C4-2B (cell line): ENCODE measurements around the gene ACMSD.
A peak's percentile ranks its signal among the peaks of the same experiment; 100 is the strongest.
"Not testable (repeated sequence)": the region's sequence is repeated elsewhere in the genome, so short reads cannot be mapped to it uniquely, and the experiment has no call there.

Experiments
- H3K27ac ChIP-seq: fragments of 450-650 bp; 2 replicates; pipeline ENCODE4 v1.5.1; 2017
- ZFX ChIP-seq: fragments of 450-650 bp; IDR thresholded peaks from 2 replicates; pipeline ENCODE4 v1.6.1; 2017
- TF ChIP-seq, protein P1 (sequence below): fragments of 450-650 bp; conservative IDR thresholded peaks from 2 replicates; pipeline ENCODE4 v1.5.1; 2017; ENCODE audit warnings: mild to moderate bottlenecking

The ACMSD gene

DNA sequence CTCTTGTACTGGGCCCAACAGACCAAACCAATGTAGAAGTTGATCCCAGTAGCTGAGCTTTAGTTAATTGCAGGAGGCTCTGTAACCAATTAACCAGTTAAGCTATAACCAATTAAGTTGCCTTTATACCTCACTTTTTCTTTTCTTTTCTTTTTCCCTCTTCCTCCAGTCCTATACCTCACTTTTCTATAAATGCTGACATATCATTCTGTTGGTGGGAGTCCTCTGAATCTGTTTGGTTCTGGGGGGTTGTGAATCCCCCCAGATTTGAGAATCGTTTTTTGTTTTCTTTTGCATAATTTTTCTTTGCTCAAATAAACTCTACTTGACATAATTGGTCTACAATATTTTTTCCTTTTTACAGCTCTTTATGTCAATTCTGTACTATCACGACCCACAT lies 38.1 kb upstream of the ACMSD start:
- no peak overlapping the region for H3K27ac ChIP-seq
- no peak for TF ChIP-seq ZFX
- TF ChIP-seq, protein P1, sequence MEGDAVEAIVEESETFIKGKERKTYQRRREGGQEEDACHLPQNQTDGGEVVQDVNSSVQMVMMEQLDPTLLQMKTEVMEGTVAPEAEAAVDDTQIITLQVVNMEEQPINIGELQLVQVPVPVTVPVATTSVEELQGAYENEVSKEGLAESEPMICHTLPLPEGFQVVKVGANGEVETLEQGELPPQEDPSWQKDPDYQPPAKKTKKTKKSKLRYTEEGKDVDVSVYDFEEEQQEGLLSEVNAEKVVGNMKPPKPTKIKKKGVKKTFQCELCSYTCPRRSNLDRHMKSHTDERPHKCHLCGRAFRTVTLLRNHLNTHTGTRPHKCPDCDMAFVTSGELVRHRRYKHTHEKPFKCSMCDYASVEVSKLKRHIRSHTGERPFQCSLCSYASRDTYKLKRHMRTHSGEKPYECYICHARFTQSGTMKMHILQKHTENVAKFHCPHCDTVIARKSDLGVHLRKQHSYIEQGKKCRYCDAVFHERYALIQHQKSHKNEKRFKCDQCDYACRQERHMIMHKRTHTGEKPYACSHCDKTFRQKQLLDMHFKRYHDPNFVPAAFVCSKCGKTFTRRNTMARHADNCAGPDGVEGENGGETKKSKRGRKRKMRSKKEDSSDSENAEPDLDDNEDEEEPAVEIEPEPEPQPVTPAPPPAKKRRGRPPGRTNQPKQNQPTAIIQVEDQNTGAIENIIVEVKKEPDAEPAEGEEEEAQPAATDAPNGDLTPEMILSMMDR, result no peak

DNA sequence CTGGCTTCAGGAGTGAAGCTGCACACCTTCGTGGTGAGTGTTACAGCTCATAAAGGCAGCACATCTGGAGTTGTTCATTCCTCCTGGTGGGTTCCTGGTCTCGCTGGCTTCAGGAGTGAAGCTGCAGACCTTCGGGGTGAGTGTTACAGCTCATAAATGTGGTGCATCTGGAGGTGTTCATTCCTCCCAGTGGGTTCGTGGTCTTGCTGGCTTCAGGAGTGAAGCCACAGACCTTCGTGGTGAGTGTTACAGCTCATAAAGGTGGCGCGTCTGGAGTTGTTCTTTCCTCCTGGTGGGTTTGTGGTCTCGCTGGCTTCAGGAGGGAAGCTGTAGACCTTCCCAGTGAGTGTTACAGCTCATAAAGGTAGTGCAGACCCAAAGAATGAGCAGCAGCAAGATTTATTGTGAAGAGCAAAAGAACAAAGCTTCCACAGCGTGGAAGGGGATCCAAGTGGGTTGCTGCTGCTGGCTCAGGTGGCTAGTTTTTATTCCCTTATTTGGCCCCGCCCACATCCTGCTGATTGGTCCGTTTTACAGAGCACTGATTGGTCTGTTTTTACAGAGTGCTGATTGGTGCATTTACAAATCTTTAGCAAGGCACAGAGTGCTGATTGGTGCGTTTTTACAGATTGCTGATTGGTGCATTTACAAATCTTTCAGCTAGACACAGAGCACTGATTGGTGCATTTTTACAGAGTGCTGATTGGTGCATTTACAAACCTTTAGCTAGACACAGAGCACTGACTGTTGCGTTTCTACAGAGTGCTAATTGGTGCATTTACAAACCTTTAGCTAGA lies 34.6 kb upstream of the ACMSD start:
- not testable (repeated sequence) for H3K27ac ChIP-seq

DNA sequence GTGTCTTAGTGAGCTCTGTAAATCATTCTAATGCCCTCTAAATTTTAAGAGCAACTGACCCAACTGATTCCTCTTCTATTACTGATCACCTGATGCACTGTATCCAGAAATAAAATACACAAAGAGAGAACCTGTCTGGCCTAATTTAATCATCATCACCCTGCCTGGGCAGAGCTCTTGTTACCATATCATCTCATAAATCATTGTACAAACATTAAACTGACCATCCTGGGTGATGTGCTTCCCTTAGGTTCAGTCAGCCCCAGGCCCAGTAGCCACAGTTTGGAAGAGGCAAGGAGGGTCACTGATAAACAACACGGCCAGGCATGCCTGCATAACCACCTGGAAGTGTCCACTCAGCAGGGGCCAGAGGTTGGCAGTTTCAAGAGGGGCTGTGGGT lies 22.7 kb upstream of the ACMSD start:
- TF ChIP-seq, protein P1, result no peak
- no peak for TF ChIP-seq ZFX
- H3K27ac ChIP-seq, result peak overlapping the region; percentile 31

DNA sequence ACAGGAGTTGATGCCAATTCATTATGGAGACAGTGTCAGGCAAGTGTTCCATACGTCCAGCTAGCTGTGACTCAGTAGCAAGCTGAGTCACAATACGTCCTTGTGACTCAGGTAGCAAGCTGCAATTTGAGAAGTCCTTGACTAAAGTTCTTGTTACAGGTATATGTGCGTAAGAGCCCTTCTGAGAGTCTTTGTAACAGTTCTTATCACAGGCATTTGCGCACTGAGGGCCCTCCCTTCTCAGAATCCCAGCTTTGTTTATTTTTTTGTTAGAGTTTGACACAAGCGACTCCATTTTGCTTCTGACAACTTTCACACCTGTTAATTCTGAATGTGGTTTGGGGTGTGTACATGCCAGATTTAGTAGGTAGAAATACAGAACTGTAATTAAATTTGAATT lies 20.1 kb upstream of the ACMSD start:
- no peak for TF ChIP-seq ZFX
- TF ChIP-seq, protein P1, result no peak
- no peak overlapping the region for H3K27ac ChIP-seq

DNA sequence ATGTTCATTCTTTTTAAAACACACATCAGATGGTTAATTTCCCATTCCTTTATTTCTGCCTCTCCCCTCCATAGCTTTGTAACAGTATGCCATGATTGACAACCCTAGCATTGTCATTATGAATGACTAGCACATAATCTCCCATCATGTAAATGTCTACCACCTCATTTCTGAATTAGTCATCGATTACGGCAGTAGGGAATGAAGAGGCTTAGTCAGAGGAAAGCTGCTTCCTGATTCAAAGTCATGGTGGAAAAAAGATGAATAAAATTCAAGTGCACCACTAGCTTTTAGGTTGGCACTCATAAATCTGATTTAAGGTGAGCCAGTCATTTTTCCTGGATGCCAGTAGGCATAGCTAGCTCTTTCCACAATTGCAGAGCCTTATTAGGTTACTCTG lies 19.1 kb upstream of the ACMSD start:
- no peak overlapping the region for H3K27ac ChIP-seq
- TF ChIP-seq, protein P1, result no peak
- no peak for TF ChIP-seq ZFX

DNA sequence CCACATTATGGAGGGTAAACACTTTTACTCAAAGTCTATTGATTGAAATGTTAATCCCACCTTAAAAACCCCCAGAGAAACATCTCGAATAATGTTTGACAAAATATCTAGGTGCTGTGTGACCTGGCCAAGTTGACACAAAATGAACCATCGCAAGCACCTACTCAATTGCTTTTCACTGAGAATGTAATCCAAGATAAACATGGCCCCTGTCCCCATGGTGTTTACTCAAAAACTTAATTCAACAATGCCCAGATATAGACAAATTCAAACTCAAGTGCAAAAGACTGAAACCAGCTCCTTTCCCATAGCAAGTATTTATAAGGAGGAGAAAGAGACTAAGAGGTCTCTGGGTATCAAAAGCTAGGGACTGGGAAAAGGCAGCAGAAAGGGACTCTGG lies 15.0 kb upstream of the ACMSD start:
- H3K27ac ChIP-seq, result no peak overlapping the region
- TF ChIP-seq, protein P1, result no peak
- no peak for TF ChIP-seq ZFX

DNA sequence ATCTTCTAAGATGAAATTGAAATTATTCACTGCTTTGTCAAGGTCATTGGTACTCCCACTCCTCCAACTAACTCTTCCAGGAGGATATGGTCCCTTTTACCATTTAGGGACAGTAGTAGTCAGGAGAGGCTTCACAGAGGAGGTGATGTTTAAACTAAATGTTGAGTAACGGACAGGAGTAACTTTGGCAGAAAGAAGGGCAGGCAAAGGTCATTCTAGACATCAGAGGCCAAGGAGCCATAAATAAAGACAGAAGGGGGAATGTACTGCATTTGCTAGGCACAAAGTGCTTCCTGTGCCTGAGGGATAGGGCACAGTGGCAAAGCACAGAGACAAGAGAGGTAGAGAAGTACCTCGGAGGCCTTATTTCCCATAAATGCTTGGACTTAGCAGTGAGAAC lies 14.6 kb upstream of the ACMSD start:
- H3K27ac ChIP-seq, result no peak overlapping the region
- TF ChIP-seq, protein P1, result no peak
- no peak for TF ChIP-seq ZFX

DNA sequence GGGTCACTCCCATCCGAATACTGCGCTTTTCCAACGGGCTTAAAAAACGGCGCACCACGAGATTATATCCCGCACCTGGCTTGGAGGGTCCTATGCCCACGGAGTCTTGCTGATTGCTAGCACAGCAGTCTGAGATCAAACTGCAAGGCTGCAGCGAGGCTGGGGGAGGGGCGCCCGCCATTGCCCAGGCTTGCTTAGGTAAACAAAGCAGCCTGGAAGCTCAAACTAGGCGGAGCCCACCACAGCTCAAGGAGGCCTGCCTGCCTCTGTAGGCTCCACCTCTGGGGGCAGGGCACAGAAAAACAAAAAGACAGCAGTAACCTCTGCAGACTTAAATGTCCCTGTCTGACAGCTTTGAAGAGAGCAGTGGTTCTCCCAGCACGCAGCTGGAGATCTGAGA lies 12.7 kb upstream of the ACMSD start:
- not testable (repeated sequence) for H3K27ac ChIP-seq

DNA sequence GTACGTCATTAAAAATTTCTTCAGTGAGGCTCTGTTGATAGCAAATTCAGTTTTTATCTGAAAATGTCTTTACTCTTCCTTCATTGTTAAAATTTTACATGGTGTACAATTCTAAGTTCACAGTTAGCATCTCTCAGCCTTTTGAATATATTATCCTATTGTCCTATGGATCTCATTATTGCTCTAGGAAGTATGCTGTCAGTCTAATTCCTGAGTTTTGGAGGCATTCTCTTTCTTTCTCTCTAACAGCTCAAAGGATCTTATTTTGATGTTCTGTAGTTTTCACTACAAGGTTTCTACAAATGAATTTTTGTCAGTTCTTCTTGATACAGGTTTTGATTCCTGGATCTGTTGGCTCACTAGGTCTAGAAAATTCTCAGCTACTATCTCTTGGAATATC lies 2.9 kb upstream of the ACMSD start:
- TF ChIP-seq, protein P1, result no peak
- no peak for TF ChIP-seq ZFX
- H3K27ac ChIP-seq, result no peak overlapping the region
